AG09309 (cell line): ENCODE data around the gene MACROD1.

Experiments used
- DNase-seq: peaks from one replicate; pipeline ENCODE4 v3.0.0-alpha.2; 2010; ENCODE audit warnings: low read depth
- H3K4me3 ChIP-seq: 2 replicates; pipeline ENCODE4 v1.5.1; 2011; ENCODE audit warnings: mild to moderate bottlenecking, low read depth, low read length, moderate library complexity; ENCODE audit not compliant: control insufficient read depth
- CTCF ChIP-seq: IDR thresholded peaks from 2 replicates; pipeline ENCODE4 v1.5.1; 2011; ENCODE audit warnings: mild to moderate bottlenecking, low read depth, low read length, inconsistent platforms; ENCODE audit not compliant: insufficient read depth, control insufficient read depth; ENCODE audit errors: missing control alignments

Gene MACROD1

GRCh38 chr11:64101461-64101860 is 64.5 kb downstream of the MACROD1 start:
- no peak for DNase-seq
- TF ChIP-seq CTCF = no peak
- no peak overlapping the region for H3K4me3 ChIP-seq

- no peak overlapping the region for H3K4me3 ChIP-seq
- no peak for TF ChIP-seq CTCF
- DNase-seq = no peak
Measured at GRCh38 chr11:64100782-64101353, 65.0 kb downstream of the MACROD1 start.

- H3K4me3 ChIP-seq = no peak overlapping the region
- peak; percentile 25 for TF ChIP-seq CTCF
- no peak for DNase-seq
Measured at GRCh38 chr11:64100360-64100759, 65.6 kb downstream of the MACROD1 start.

GRCh38 chr11:64099436-64099835 is 66.5 kb downstream of the MACROD1 start:
- DNase-seq = no peak
- no peak overlapping the region for H3K4me3 ChIP-seq
- TF ChIP-seq CTCF = no peak

- H3K4me3 ChIP-seq = no peak overlapping the region
- TF ChIP-seq CTCF = no peak
- DNase-seq = no peak
Measured at GRCh38 chr11:64098318-64098831, 67.5 kb downstream of the MACROD1 start.

- no peak for DNase-seq
- H3K4me3 ChIP-seq = no peak overlapping the region
- no peak for TF ChIP-seq CTCF
Measured at GRCh38 chr11:64097468-64098317, 68.2 kb downstream of the MACROD1 start.
